Endothelial cell of umbilical vein (primary cell): ENCODE measurements around the gene TOR4A. TPM values are rescaled to one million over a fixed set of nuclear protein-coding genes. Genes with fewer than 3 reads are reported as not detected.

ENCODE experiments used
- BruUV-seq: library from RNA; stranded (reverse); fragments of 400-500 nt; replicated peaks from 2 replicates; lab custom pipeline; 2021; lab: Mats Ljungman, UMichigan
- CTCF ChIA-PET: fragments of 300-600, 350-600 bp; sonication (Branson Sonifier 250); formaldehyde crosslinking; loops from one replicate; lab custom pipeline; 2021; ENCODE audit warnings: antibody characterized with exemption, inconsistent platforms; lab: Charles Lee
- POLR2A ChIA-PET: fragments of 300-600, 350-600 bp; sonication (Branson Sonifier 250); formaldehyde crosslinking; loops from one replicate; lab custom pipeline; 2021; ENCODE audit warnings: antibody characterized with exemption, inconsistent platforms; lab: Charles Lee
- DNase-seq: peaks from one replicate; pipeline ENCODE4 v3.0.0-alpha.2; 2011; ENCODE audit warnings: low read depth, low spot score
- FAIRE-seq: peaks from 2 replicates; lab custom pipeline; 2011; peaks lifted over from hg19 to GRCh38; lab: Jason Lieb, UNC
- H2AFZ ChIP-seq: 2 replicates; pipeline ENCODE4 v1.6.0; 2012; ENCODE audit warnings: low read depth, low read length, control low read depth, inconsistent platforms
- H3K27ac ChIP-seq: 2 replicates; pipeline ENCODE4 v1.5.1; 2011; ENCODE audit warnings: low read depth, mild to moderate bottlenecking, control low read depth, low read length, moderate library complexity; ENCODE audit not compliant: insufficient read depth
- H3K27me3 ChIP-seq, 2 experiments: 2 replicates each; pipeline versions ENCODE4 v1.6.0 to v1.6.1; 2011; ENCODE audit warnings: low read length in 2 of 2, mixed read lengths in 1 of 2; ENCODE audit not compliant: control insufficient read depth in 2 of 2, insufficient read depth in 2 of 2
- H3K36me3 ChIP-seq, 2 experiments: 2 replicates in 1 of 2; 3 replicates in 1 of 2; pipeline ENCODE4 v1.5.1; 2011; ENCODE audit warnings: low read length in 2 of 2, mild to moderate bottlenecking in 1 of 2, moderate library complexity in 1 of 2; ENCODE audit not compliant: control insufficient read depth in 2 of 2, insufficient read depth in 2 of 2; ENCODE audit errors: extremely low read depth in 1 of 2
- H3K4me1 ChIP-seq: 3 replicates; pipeline ENCODE4 v1.5.1; 2011; ENCODE audit warnings: mild to moderate bottlenecking, low read length; ENCODE audit not compliant: control insufficient read depth, insufficient read depth; ENCODE audit errors: extremely low read depth
- H3K4me2 ChIP-seq: 2 replicates; pipeline ENCODE4 v1.6.1; 2011; ENCODE audit warnings: low read length, control low read depth, mixed read lengths; ENCODE audit not compliant: insufficient read depth
- H3K4me3 ChIP-seq, 3 experiments: fragments of 200-600 bp in 1 of 3; sonication (generic), shearing (Covaris generic) in 1 of 3; replicated peaks in 1 of 3; 2 replicates each; pipeline ENCODE4 v1.5.1; 2011 to 2016; ENCODE audit warnings: control low read depth in 3 of 3, low read length in 3 of 3, mild to moderate bottlenecking in 2 of 3, inconsistent platforms in 1 of 3, low read depth in 1 of 3, moderate library complexity in 1 of 3; ENCODE audit not compliant: insufficient read depth in 1 of 3
- H3K79me2 ChIP-seq: 2 replicates; pipeline ENCODE4 v1.6.0; 2012; ENCODE audit warnings: low read length, inconsistent platforms; ENCODE audit not compliant: control insufficient read depth, insufficient read depth
- H3K9ac ChIP-seq: replicated peaks from 2 replicates; pipeline ENCODE3; 2011; ENCODE audit warnings: low read length, control low read depth; ENCODE audit not compliant: insufficient read depth; ENCODE audit errors: extremely low read depth
- H3K9me1 ChIP-seq: replicated peaks from 3 replicates; pipeline ENCODE4 v1.6.0; 2011; ENCODE audit warnings: mild to moderate bottlenecking, low read length; ENCODE audit not compliant: control insufficient read depth, insufficient read depth; ENCODE audit errors: extremely low read depth
- H3K9me3 ChIP-seq: replicated peaks from 2 replicates; pipeline ENCODE4 v1.5.1; 2012; ENCODE audit warnings: low read length, inconsistent platforms; ENCODE audit not compliant: control insufficient read depth, insufficient read depth
- H4K20me1 ChIP-seq: replicated peaks from 2 replicates; pipeline ENCODE3; 2011; ENCODE audit warnings: mild to moderate bottlenecking, low read length; ENCODE audit not compliant: control insufficient read depth, insufficient read depth; ENCODE audit errors: extremely low read depth
- CTCF ChIP-seq, 2 donors: IDR thresholded peaks; 1 replicate in 1 of 2; 2 replicates in 1 of 2; pipeline ENCODE4 v1.5.1; 2011; ENCODE audit warnings: low read length in 2 of 2, mild to moderate bottlenecking in 2 of 2, moderate library complexity in 2 of 2, control low read depth in 1 of 2, inconsistent platforms in 1 of 2, low read depth in 1 of 2; ENCODE audit not compliant: insufficient read depth in 1 of 2; ENCODE audit errors: extremely low read depth in 1 of 2
- EZH2 ChIP-seq: IDR thresholded peaks from 2 replicates; pipeline ENCODE4 v1.6.1; 2012; ENCODE audit warnings: borderline replicate concordance, low read depth, mild to moderate bottlenecking, moderate library complexity, low read length, inconsistent platforms; ENCODE audit not compliant: severe bottlenecking
- FOS ChIP-seq: IDR thresholded peaks from 2 replicates; pipeline ENCODE4 v1.6.1; 2011; ENCODE audit warnings: mild to moderate bottlenecking, low read length, moderate library complexity, borderline replicate concordance; ENCODE audit not compliant: insufficient read depth
- GATA2 ChIP-seq: IDR thresholded peaks from 2 replicates; pipeline ENCODE4 v1.7.0; 2011; ENCODE audit warnings: low read depth, mild to moderate bottlenecking, moderate library complexity, mixed read lengths, low read length; ENCODE audit not compliant: insufficient read length, insufficient read depth
- JUN ChIP-seq: IDR thresholded peaks from 2 replicates; pipeline ENCODE4 v1.6.1; 2011; ENCODE audit warnings: borderline replicate concordance, low read depth; ENCODE audit not compliant: insufficient read length, insufficient read depth
- MAX ChIP-seq: IDR thresholded peaks from 2 replicates; pipeline ENCODE4 v1.6.1; 2011; ENCODE audit not compliant: insufficient read depth, insufficient read length
- MYC ChIP-seq: IDR thresholded peaks from one replicate; pipeline ENCODE4 v1.6.1; 2011; ENCODE audit warnings: mild to moderate bottlenecking, low read depth, low read length
- POLR2A ChIP-seq: IDR thresholded peaks from 2 replicates; pipeline ENCODE4 v1.6.1; 2012; ENCODE audit warnings: low read depth, mild to moderate bottlenecking, control low read depth, low read length
- POLR2AphosphoS5 ChIP-seq: IDR thresholded peaks from 2 replicates; pipeline ENCODE4 v1.6.1; 2012; ENCODE audit warnings: low read depth, mild to moderate bottlenecking, control low read depth, low read length, moderate library complexity; ENCODE audit not compliant: insufficient read depth
- dilution Hi-C: fragments of 300-500 bp; cut with MboI; formaldehyde crosslinking; loops from one replicate; pipeline ENCODE4 v1.15.0; 2019; ENCODE audit warnings: low sequenced_read_pairs; ENCODE audit not compliant: extremely low pct_ligation_motif_present
- intact Hi-C: fragments of 100-400 bp; cut with micrococcal nuclease; formaldehyde crosslinking; loops from one replicate; pipeline ENCODE4 v1.10.0; 2022
- polyA plus RNA-seq, 4 experiments: library from polyadenylated mRNA; depleted of rRNA in 3 of 4; stranded (reverse) in 3 of 4; unstranded in 1 of 4; fragments of >200 nt; gene quantifications; 2 replicates each; pipeline versions ENCODE4 v1.2.1 to v1.2.3, GENCODE V29; 2011 to 2012; ENCODE audit warnings: missing spikeins in 1 of 4
- total RNA-seq: library from RNA; stranded (reverse); gene quantifications from 2 replicates; pipeline ENCODE4 v1.2.3, GENCODE V29; 2021

The TOR4A gene
- total and polyA plus RNA-seq, 2 donors (not counting 3 experiments of a cell fraction or from before 2014, with no cell fraction given): 32.4 to 48.0 TPM

GRCh38 chr9:137229903-137230704 lies 47.4 kb upstream of the TOR4A start:
- ChIA-PET POLR2A (interaction anchor here (2.6 kb wide), 1 partner anchor 11 kb away, joined by 6 read pairs; the partner anchor contains the start of gene TUBB4B), CTCF (no interaction called here)
- FAIRE-seq: no peak
- Histone ChIP-seq H3K36me3 (no peaks in the 10 kb centered on the region), H3K4me2 (no peak overlapping the region), H3K9me3 (no peaks in the 10 kb centered on the region), H2AFZ (no peak overlapping the region), H4K20me1 (no peaks in the 10 kb centered on the region), H3K9me1 (no peaks in the 10 kb centered on the region), H3K27me3 (no peaks in the 10 kb centered on the region), H3K9ac (no peak overlapping the region), H3K79me2 (no peaks in the 10 kb centered on the region), H3K27ac (no peak overlapping the region), H3K4me1 (no peaks in the 10 kb centered on the region), H3K4me3 (no peak overlapping the region)
- no peak for DNase-seq
- intact Hi-C loops: no loop called here
- TF ChIP-seq POLR2A (no peak), MAX (no peak), CTCF (IDR thresholded peaks at IDR 0.05; ENCODE audit: extremely low read depth in 1 of 2, insufficient read depth in 1 of 2, low read depth in 1 of 2, low read length in 2 of 2) (no peak), FOS (no peak), MYC (no peak), JUN (no peak), EZH2 (no peak), GATA2 (no peak), POLR2AphosphoS5 (no peak)
- dilution Hi-C loops: no loop called here
- BruUV-seq: no TSS peak
